ENCODE results near the gene NRXN3.

DNA sequence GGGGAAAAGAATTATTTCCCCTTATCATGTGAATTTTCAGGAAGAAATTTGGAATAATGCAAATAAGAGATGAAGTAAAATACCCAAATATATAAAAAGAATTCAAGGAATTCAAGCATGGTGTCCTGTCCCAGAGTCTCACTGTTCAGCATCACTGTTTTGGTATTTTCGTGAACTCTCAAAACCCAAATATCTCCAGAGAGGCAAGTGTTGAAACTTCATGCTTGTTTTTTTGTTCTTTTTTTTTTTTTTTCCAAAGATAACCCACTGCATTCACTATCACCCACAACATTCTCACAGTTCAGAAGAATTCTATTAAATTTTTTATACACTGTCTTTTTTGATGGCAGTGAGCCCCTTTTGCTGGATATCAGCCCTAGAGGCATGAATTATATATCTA lies 1686.2 kb downstream of the NRXN3 start:
- no peak for TF ChIP-seq CTCF (optimal IDR thresholded peaks at IDR 0.05 in 1 of 3, IDR thresholded peaks at IDR 0.05 in 1 of 3, conservative IDR thresholded peaks at IDR 0.05 in 1 of 3; ENCODE audit: extremely low read depth in 1 of 3, insufficient read depth in 2 of 3, low read length in 3 of 3)
- TF ChIP-seq EZH2 (IDR thresholded peaks at IDR 0.05; ENCODE audit: low read length) = no peak
